Mammary epithelial cell (primary cell): ENCODE data around the gene PRDX2.
A peak's percentile ranks its signal among the peaks of the same experiment; 100 is the strongest.

ENCODE experiments used
- EZH2 ChIP-seq: IDR thresholded peaks from 2 replicates; pipeline ENCODE4 v1.6.1; 2012; ENCODE audit warnings: low read length, inconsistent platforms, borderline replicate concordance
- TF ChIP-seq, protein P1 (sequence below), 2 donors: IDR thresholded peaks in 1 of 2; conservative IDR thresholded peaks in 1 of 2; 2 replicates each; pipeline ENCODE4 v1.5.1; 2011 to 2012; ENCODE audit warnings: inconsistent platforms in 2 of 2, low read length in 2 of 2, mild to moderate bottlenecking in 2 of 2, control low read depth in 1 of 2, low read depth in 1 of 2; ENCODE audit not compliant: insufficient read depth in 1 of 2; ENCODE audit errors: extremely low read depth in 1 of 2

DNA sequence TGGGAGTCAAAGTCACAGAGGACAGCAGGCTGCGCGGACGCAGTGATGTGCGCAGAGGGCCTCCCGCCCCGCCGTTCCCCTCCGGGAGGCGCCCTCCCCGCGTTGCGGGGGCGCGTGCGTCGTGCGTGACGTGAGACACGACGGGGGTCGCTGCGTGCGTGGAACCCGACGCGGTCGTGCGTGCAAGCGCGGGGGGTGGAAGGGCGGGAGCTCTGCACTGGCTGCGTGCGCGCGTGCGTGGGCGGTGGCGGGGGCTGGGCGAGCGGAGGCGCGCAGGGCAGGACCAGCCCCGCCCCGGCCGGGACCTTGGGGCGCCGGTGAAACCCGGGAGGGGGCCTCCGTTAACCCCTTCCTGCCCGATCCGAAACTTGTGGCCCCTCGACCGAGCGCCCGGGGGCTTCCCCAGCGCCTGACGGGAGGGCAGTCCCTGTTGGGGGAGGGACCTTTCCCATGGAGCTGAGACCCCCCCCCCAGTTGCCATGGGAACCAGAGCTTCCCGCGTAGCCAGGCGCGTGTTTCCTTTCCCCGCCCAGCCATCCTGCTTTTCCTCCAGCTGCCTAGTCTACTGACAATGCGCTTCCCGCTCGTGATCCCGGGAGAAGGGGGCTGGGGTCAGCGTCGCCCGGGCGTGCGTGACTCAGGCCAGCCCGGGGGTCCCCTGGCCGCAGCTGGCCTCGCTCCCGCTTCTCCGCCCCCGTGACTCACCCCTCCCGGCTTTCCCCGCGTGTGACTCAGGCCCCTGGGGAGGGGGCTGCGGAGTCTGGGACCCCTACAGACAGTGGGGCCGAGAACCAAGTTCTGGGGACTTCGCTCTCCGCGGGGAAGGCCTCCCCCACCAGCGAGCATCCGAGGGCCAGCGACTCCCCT, 18.9 kb downstream of the PRDX2 start:
- TF ChIP-seq, protein P1, sequence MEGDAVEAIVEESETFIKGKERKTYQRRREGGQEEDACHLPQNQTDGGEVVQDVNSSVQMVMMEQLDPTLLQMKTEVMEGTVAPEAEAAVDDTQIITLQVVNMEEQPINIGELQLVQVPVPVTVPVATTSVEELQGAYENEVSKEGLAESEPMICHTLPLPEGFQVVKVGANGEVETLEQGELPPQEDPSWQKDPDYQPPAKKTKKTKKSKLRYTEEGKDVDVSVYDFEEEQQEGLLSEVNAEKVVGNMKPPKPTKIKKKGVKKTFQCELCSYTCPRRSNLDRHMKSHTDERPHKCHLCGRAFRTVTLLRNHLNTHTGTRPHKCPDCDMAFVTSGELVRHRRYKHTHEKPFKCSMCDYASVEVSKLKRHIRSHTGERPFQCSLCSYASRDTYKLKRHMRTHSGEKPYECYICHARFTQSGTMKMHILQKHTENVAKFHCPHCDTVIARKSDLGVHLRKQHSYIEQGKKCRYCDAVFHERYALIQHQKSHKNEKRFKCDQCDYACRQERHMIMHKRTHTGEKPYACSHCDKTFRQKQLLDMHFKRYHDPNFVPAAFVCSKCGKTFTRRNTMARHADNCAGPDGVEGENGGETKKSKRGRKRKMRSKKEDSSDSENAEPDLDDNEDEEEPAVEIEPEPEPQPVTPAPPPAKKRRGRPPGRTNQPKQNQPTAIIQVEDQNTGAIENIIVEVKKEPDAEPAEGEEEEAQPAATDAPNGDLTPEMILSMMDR (conservative IDR thresholded peaks at IDR 0.05 in 1 of 2, IDR thresholded peaks at IDR 0.05 in 1 of 2; ENCODE audit: extremely low read depth in 1 of 2, insufficient read depth in 1 of 2, low read depth in 1 of 2, low read length in 2 of 2): peak in 1 of 2 donors; percentile 14
- no peak for TF ChIP-seq EZH2
